Cardiac muscle cell (in vitro differentiated cells and primary cell): ENCODE results near the gene SPC24. TPM values are rescaled to one million over a fixed set of nuclear protein-coding genes. Genes with fewer than 3 reads are reported as not detected.
"Not testable (repeated sequence)": the region's sequence is repeated elsewhere in the genome, so short reads cannot be mapped to it uniquely, and the experiment has no call there.

Source experiments
- DNase-seq, 2 donors: peaks; one replicate each; pipeline versions ENCODE4 v3.0.0 to v3.0.0-alpha.2; 2010 to 2017; ENCODE audit warnings: low read depth in 1 of 2, low spot score in 1 of 2
- H3K27ac ChIP-seq: fragments of 200-600 bp; sonication (generic); 2 replicates; pipeline ENCODE4 v1.5.1; 2016
- H3K27me3 ChIP-seq: fragments of 200-600 bp; sonication (generic); 2 replicates; pipeline ENCODE4 v1.6.0; 2016; ENCODE audit warnings: control low read depth
- H3K36me3 ChIP-seq: fragments of 200-600 bp; sonication (generic); 2 replicates; pipeline ENCODE4 v1.5.1; 2016; ENCODE audit warnings: control low read depth
- H3K4me1 ChIP-seq: fragments of 200-600 bp; sonication (generic); 2 replicates; pipeline ENCODE4 v1.8.1; 2017; ENCODE audit warnings: low read depth, mild to moderate bottlenecking, mixed run types
- H3K4me3 ChIP-seq: fragments of 200-600 bp; sonication (generic); 2 replicates; pipeline ENCODE4 v1.5.1; 2016; ENCODE audit warnings: mild to moderate bottlenecking
- H3K9me3 ChIP-seq: fragments of 200-600 bp; sonication (generic); 2 replicates; pipeline ENCODE4 v1.5.1; 2017; ENCODE audit warnings: low read depth, mild to moderate bottlenecking, control low read depth
- polyA plus RNA-seq: library from polyadenylated mRNA; unstranded; fragments of >200 nt; fragmentation: Nextera tagmentation; extraction: Ambion mirVana; gene quantifications from 2 replicates; pipeline ENCODE4 v1.2.1, GENCODE V29; 2016
- total RNA-seq: library from RNA; depleted of rRNA; stranded (reverse); fragments of >200 nt; gene quantifications from 2 replicates; pipeline ENCODE4 v1.2.3, GENCODE V29; 2016
- TF ChIP-seq, protein P1 (sequence below): IDR thresholded peaks from 2 replicates; pipeline ENCODE4 v1.5.1; 2012; ENCODE audit warnings: low read depth, mild to moderate bottlenecking, low read length

The SPC24 gene
- total and polyA plus RNA-seq, 2 experiments from 2014 or later = 7.1 to 127 TPM

DNA sequence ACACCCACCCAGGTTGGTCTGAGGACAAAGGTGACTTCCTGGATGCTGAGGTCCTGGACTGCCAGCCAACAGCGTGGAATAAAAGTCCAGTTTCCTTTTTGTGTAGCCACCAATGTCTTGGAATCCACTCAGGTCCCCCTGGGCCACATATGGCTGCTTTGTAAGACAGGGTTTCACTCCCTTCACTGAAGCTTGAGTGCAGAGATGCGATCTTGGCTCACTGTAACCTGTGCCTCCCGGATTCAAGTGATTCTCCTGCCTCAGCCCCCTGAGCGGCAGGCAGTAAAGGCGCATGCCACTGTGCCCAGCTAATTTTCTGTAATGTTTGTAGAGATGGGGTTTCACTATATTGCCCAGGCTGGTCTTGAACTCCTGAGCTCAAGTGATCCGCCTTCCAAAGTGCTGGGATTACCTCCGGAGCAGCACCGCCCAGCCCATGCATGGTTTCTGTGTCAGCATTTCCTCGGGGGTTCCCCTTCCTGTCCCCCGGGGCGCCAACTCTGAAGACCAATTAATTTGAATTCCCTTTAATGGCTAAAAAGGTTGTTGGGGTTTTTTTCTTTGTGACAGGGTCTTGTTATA is 24.2 kb upstream of the SPC24 start:
- no peaks in the 10 kb centered on the region for H3K27me3 ChIP-seq
- H3K4me3 ChIP-seq = no peak overlapping the region
- no peak overlapping the region for H3K27ac ChIP-seq
- H3K36me3 ChIP-seq = peaks cover 2% of the 10 kb centered on the region
- H3K4me1 ChIP-seq = no peaks in the 10 kb centered on the region
- H3K9me3 ChIP-seq = no peaks in the 10 kb centered on the region
- TF ChIP-seq, protein P1, sequence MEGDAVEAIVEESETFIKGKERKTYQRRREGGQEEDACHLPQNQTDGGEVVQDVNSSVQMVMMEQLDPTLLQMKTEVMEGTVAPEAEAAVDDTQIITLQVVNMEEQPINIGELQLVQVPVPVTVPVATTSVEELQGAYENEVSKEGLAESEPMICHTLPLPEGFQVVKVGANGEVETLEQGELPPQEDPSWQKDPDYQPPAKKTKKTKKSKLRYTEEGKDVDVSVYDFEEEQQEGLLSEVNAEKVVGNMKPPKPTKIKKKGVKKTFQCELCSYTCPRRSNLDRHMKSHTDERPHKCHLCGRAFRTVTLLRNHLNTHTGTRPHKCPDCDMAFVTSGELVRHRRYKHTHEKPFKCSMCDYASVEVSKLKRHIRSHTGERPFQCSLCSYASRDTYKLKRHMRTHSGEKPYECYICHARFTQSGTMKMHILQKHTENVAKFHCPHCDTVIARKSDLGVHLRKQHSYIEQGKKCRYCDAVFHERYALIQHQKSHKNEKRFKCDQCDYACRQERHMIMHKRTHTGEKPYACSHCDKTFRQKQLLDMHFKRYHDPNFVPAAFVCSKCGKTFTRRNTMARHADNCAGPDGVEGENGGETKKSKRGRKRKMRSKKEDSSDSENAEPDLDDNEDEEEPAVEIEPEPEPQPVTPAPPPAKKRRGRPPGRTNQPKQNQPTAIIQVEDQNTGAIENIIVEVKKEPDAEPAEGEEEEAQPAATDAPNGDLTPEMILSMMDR = no peak
- DNase-seq = no peak

DNA sequence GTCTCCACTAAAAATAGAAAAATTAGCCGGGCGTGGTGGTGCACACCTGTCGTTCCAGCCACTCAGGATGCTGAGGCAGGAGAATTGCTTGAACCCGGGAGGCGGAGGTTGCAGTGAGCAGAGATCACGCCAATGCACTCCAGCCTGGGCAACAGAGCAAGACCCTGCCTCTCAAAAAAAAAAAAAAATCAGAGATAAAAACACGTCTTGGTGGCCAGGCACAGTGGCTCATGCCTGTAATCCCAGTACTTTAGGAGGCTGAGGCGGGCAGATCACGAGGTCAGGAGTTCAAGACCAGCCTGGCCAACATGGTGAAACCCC is 23.5 kb upstream of the SPC24 start:
- DNase-seq, H3K4me1 ChIP-seq, H3K27me3 ChIP-seq, H3K27ac ChIP-seq, H3K4me3 ChIP-seq, H3K9me3 ChIP-seq, H3K36me3 ChIP-seq: not testable (repeated sequence)

DNA sequence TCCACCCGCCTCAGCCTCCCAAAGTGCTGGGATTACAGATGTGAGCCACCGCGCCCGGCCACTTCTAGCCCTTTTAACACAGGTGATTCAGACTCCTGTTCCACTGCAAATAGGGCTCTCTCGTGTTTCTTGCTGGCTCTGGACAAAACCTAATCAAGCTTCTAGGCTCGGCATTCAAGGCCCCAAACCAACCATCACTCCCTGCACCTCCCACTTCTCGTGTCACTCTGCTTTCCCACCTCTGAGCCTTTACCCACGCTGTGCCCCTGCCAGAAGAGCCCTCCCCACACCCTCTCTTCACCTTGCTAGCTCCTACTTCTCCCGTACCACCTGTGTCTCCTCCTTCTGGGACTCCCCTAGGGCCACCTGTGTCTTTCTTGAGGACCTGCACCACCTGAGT is 22.0 kb upstream of the SPC24 start:
- H3K27me3 ChIP-seq = no peaks in the 10 kb centered on the region
- H3K36me3 ChIP-seq = peaks cover 7% of the 10 kb centered on the region
- TF ChIP-seq, protein P1 = no peak
- no peaks in the 10 kb centered on the region for H3K9me3 ChIP-seq
- no peak for DNase-seq
- H3K4me3 ChIP-seq = no peak overlapping the region
- H3K4me1 ChIP-seq = no peaks in the 10 kb centered on the region
- H3K27ac ChIP-seq = no peak overlapping the region

DNA sequence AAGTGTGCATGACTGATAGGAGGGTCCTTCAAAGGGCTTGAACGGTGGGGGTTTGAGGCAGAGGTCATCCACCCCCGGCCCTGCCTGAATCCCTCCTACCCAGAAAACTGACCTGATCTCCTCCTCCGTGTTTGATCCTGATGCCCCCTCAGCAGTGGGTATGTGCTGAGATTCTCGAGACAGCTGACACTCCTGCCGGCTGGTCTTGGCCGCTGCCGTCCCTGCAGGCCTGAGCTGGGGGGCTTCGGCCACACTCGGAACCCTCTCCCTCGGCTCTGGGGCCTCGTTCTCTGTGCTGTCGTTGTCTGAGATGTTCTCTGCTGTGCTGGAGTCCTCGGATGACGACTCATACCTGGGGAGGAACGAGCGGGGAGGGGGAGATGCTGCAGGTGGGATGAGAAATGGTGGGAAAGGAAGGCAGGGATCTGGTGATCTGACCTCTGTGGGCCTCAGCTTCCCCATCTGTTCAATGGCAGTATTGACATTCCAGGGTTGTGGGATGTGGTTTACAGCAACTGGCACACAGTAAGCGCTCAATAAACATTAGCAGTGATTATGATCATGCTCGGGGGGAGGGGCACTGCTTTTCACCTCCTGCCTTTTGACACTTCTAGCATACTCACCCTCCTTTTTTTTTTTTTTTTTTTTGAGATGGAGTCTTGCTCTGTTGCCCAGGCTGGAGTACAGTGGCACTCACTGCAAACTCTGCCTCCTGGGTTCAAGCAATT is 21.0 kb upstream of the SPC24 start:
- no peak overlapping the region for H3K4me3 ChIP-seq
- TF ChIP-seq, protein P1 = no peak
- no peak for DNase-seq
- no peaks in the 10 kb centered on the region for H3K4me1 ChIP-seq
- H3K27me3 ChIP-seq = no peaks in the 10 kb centered on the region
- H3K36me3 ChIP-seq = peaks cover 13% of the 10 kb centered on the region
- H3K27ac ChIP-seq = no peak overlapping the region
- no peaks in the 10 kb centered on the region for H3K9me3 ChIP-seq

DNA sequence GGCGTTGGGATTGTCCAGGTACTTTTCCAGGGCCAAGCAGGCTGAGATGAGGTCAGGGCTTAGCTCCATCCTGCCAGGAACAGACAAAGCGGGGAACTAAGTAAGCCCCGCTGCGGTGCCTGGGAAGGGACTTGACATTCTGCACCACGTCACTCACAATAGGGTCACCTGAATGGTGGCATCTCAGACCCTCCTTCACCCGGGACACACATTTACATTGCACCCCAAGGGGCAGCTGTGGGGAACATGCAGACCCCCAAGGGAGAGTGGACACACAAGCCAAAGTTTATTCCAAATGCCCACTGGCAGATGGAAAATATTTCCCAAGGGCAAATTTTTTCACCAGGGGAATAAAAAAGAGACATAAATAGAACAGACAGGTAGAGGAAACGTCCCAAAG is 20.3 kb upstream of the SPC24 start:
- TF ChIP-seq, protein P1 = no peak
- H3K36me3 ChIP-seq = peaks cover 13% of the 10 kb centered on the region
- no peaks in the 10 kb centered on the region for H3K27me3 ChIP-seq
- no peak for DNase-seq
- H3K9me3 ChIP-seq = no peaks in the 10 kb centered on the region
- no peaks in the 10 kb centered on the region for H3K4me1 ChIP-seq
- H3K4me3 ChIP-seq = no peak overlapping the region
- H3K27ac ChIP-seq = no peak overlapping the region

DNA sequence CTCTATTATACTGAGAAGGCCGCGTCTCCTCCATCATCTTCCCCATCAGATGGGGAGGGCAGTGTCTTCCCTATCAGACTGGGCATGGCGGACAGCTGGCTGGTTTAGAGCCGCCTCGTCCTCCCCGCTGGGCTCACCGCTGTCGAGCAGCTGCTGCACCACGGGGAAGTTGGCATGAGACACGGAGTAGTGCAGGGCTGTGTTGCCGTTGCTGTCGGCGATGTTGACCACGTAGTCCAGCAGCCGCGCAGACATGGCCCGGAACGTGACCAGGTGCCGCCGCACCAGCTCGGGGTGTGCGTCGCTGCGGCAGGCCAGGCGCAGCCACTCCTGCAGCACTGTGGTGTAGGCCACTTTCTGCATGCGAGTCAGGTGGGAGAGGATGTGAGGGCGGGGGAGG is 18.8 kb upstream of the SPC24 start:
- H3K27me3 ChIP-seq = no peaks in the 10 kb centered on the region
- H3K4me1 ChIP-seq = no peaks in the 10 kb centered on the region
- no peak for DNase-seq
- TF ChIP-seq, protein P1 = no peak
- H3K4me3 ChIP-seq = no peak overlapping the region
- H3K27ac ChIP-seq = no peak overlapping the region
- H3K36me3 ChIP-seq = peaks cover 19% of the 10 kb centered on the region
- H3K9me3 ChIP-seq = no peaks in the 10 kb centered on the region
